Measurements from ENCODE around the gene STUM.

The STUM gene

DNA sequence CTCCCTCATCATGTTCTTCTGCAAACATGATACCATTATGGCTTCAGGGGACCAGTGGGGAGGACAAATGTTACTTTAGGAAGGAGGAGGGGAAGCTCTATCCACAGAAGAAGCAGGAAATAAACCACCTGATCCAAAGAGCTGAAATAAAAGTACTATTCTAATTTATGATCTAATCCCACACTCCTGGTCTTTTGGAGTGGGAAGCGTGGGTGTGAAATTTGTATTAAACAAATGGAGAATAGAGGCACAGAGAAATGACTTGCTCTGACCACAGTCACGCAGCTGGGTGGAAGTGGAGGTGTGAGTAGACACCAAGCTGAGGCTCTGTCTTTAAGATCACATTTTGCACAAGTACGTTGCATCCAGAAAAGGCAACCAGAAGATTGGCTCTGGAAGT is 14.5 kb upstream of the STUM start:
- H3K27ac ChIP-seq: no peak overlapping the region
- TF ChIP-seq ZFX (IDR thresholded peaks at IDR 0.05): no peak
- TF ChIP-seq, protein P1, sequence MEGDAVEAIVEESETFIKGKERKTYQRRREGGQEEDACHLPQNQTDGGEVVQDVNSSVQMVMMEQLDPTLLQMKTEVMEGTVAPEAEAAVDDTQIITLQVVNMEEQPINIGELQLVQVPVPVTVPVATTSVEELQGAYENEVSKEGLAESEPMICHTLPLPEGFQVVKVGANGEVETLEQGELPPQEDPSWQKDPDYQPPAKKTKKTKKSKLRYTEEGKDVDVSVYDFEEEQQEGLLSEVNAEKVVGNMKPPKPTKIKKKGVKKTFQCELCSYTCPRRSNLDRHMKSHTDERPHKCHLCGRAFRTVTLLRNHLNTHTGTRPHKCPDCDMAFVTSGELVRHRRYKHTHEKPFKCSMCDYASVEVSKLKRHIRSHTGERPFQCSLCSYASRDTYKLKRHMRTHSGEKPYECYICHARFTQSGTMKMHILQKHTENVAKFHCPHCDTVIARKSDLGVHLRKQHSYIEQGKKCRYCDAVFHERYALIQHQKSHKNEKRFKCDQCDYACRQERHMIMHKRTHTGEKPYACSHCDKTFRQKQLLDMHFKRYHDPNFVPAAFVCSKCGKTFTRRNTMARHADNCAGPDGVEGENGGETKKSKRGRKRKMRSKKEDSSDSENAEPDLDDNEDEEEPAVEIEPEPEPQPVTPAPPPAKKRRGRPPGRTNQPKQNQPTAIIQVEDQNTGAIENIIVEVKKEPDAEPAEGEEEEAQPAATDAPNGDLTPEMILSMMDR (conservative IDR thresholded peaks at IDR 0.05): no peak

DNA sequence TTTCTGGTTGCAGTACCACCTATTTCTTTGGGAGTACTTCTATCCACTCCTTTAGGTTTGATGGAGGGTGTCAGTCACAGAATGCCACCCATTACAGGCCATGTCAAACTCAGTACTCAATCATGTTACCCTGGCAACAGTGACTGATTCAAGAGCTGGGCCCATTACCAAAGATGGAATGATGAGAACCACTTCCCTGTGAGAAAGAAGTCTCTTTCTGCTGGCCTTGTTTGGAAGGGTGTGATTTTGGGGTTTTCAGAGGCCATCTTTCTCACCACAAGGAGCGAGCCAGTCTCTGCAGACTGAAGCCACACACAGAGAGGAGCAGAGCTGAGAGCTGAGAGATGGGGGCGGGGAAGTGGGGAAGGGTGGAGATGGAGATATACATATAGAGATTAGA is 13.9 kb upstream of the STUM start:
- no peak for TF ChIP-seq ZFX (IDR thresholded peaks at IDR 0.05)
- TF ChIP-seq, protein P1 (conservative IDR thresholded peaks at IDR 0.05): no peak
- H3K27ac ChIP-seq: no peak overlapping the region

DNA sequence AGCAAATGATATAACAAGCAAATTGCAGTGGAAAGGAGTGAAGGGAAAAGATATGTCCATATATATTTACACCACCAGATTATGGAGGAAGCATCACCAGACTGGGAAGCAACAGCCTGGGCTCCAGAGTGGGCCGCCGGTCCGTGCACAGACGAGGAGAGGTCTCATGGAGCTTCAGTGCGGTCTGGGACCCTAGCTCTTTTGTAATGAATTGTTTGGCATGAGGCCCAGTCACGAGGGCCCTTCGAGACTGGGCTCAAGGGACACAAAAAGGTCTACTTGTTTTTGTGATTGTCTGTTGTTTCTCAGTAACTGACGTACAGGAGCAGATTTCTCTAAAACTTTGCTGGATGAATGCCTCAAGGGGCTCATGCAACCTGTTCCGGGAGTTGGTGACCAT is 12.9 kb upstream of the STUM start:
- no peak for TF ChIP-seq ZFX (IDR thresholded peaks at IDR 0.05)
- TF ChIP-seq, protein P1 (conservative IDR thresholded peaks at IDR 0.05): no peak
- H3K27ac ChIP-seq: no peak overlapping the region

DNA sequence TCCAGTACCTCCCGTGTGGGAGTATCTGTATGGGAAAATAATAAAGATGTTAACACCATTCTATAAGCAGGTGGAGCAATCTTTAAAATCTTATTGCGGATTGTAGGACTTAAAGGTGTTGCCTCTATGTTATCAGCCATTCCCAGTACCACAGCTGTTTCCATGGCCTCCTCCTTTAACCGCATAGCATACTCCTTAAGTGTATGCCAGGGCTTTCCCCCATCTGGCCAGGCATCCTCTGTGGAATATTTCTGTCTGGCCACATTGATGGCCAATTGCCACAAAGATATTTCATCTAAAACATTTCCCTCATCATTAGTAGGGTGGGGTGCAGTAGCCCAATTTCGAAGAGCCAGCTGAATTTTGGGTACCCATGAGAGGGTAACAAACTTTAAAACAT is 7.3 kb upstream of the STUM start:
- TF ChIP-seq, protein P1 (conservative IDR thresholded peaks at IDR 0.05): no peak
- TF ChIP-seq ZFX (IDR thresholded peaks at IDR 0.05): no peak
- no peak overlapping the region for H3K27ac ChIP-seq

DNA sequence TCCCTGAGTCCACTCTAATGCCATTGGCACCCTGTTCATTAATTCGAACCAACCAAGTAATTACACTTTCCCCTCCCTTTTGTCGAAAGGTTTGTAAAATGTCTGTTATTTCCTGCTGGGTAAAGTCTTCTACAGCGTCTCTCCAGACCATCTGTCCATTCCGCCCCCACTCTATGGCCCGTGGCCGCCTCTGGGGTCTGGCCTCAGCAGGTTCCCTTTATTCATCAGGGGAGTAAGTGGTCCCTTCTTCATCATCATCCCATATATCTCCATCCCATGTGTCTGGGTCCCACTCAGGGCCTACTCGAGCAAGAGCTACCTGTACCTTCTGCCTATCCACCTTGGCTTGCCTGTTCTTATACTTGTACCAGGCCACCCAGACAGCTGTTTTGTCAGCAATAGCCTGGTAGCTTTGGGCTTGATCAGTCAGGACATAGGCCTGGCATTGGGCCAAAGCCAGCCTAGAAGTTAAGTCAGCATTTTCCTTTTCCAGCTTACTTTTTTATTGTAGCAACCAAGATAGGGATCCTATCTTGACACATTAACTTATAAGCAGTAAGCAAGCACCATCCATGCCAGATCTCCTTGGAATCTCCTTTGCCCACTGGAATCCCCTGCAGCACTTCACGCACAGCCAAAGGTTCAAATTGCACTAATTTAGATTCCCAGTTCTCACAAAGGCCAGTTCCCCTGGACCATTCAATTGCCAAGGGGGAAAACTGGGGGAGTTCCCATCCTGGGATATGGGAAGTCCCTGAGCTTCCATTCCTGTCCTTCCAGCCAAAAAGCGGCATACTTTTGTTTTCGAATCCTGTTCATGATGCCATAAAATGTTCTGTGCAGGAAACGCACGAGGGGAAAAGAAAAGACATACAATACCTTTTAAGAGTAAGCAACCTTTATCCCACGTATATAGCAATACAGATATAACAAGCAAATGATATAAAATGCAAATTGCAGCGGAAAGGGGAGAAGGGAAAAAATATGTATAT is 6.6 kb upstream of the STUM start:
- TF ChIP-seq, protein P1 (conservative IDR thresholded peaks at IDR 0.05): no peak
- TF ChIP-seq ZFX (IDR thresholded peaks at IDR 0.05): no peak
- no peak overlapping the region for H3K27ac ChIP-seq

DNA sequence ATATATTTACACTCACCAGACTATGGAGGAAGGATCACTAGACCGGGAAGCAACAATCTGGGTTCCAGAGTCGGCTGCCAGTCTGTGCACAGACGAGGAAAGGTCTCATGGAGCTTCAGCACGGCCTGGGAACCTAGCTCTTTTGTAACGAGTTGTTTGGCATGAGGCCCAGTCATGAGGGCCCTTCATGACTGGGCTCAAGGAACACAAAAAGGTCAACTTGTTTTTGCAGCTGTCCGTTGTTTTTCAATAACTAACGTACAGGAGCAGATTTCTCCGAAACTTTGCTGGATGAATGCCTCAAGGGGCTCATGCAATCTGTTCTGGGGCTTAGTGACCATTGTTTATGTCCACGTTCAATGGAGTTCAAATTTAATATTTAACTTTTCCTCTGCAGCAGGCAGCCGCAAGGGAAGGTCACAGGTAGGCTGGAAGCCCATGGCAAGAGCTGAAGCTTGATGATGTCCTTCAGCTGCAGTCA is 5.9 kb upstream of the STUM start:
- TF ChIP-seq ZFX (IDR thresholded peaks at IDR 0.05): no peak
- no peak overlapping the region for H3K27ac ChIP-seq

DNA sequence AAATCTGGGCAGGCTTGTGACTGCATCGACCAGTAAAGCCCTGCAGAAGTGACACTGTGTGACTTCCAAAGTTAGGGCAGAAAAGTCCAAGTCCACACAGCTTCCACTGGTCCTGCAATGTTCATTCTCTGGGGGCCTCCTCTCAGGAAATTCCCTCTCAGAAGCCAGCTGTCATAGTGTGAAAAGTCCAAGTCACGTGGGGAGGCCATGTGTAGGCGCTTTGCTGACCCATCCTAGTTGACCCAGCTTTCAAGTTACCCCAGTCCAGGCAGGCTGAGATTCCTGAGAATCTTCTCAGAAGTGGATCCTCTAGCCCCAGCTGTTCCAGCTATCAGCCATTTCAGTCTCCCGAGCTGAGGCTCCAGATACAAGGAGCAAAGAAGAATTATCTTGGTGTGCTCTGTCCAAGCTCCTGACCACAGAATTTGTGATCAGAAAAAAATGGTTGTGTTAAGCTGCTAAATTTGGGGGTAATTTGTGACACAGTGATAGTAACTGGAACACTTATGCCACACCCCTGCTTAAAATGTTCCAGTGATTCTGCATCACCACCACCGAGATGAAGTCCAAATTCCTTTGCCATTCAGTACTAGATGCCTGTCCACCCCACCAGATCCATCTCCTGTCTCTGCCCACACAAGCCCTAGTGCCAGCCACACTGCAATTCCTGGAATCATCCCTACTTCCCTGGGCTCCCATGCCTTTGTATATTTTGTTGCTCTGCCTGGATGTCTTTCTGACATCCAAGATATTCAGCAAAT is 2.5 kb upstream of the STUM start:
- no peak overlapping the region for H3K27ac ChIP-seq
- no peak for TF ChIP-seq ZFX (IDR thresholded peaks at IDR 0.05)
- TF ChIP-seq, protein P1 (conservative IDR thresholded peaks at IDR 0.05): no peak
